SU-DHL-6 (cell line): ENCODE measurements around the gene CDK11A.

ENCODE experiments used
- H2AFZ ChIP-seq: fragments of 200-600 bp; sonication (generic); 2 replicates; pipeline ENCODE4 v1.6.1; 2014; ENCODE audit warnings: low read depth, mild to moderate bottlenecking, moderate library complexity, mixed read lengths, antibody characterized with exemption, low read length; ENCODE audit not compliant: severe bottlenecking
- H3F3A ChIP-seq: fragments of 200-600 bp; shearing (Covaris generic); 2 replicates; pipeline ENCODE4 v1.6.0; 2016; ENCODE audit warnings: antibody characterized with exemption, mild to moderate bottlenecking; ENCODE audit not compliant: insufficient read depth
- H3K27ac ChIP-seq: fragments of 200-600 bp; sonication (generic); 2 replicates; pipeline ENCODE4 v1.5.1; 2016; ENCODE audit warnings: low read depth, mild to moderate bottlenecking, low read length, moderate library complexity, mixed read lengths
- H3K27me3 ChIP-seq: fragments of 200-600 bp; sonication (generic), shearing (Covaris generic); 2 replicates; pipeline ENCODE4 v1.6.0; 2014; ENCODE audit warnings: mild to moderate bottlenecking, low read length
- H3K36me3 ChIP-seq: fragments of 200-600 bp; sonication (generic); 2 replicates; pipeline ENCODE4 v1.6.1; 2014; ENCODE audit warnings: mild to moderate bottlenecking, low read length, mixed read lengths
- H3K4me2 ChIP-seq: fragments of 300-600, 200-600 bp; shearing (Covaris generic), sonication (generic); 2 replicates; pipeline ENCODE4 v1.6.0; 2014; ENCODE audit warnings: low read length, low read depth, mild to moderate bottlenecking; ENCODE audit not compliant: poor library complexity, severe bottlenecking
- H3K4me3 ChIP-seq: fragments of 200-600 bp; sonication (generic); 2 replicates; pipeline ENCODE4 v1.5.1; 2014; ENCODE audit warnings: antibody characterized with exemption, low read length, mild to moderate bottlenecking, mixed read lengths; ENCODE audit not compliant: insufficient read depth, poor library complexity, severe bottlenecking
- H3K79me2 ChIP-seq: fragments of 200-600 bp; sonication (generic); 2 replicates; pipeline ENCODE4 v1.6.1; 2014; ENCODE audit warnings: mild to moderate bottlenecking, low read length, moderate library complexity; ENCODE audit not compliant: insufficient read depth
- H3K9ac ChIP-seq: fragments of 200-600 bp; sonication (generic); 2 replicates; pipeline ENCODE4 v1.7.0; 2014; ENCODE audit warnings: mild to moderate bottlenecking, low read length
- H3K9me2 ChIP-seq: fragments of 200-600 bp; sonication (generic); replicated peaks from 2 replicates; pipeline ENCODE4 v1.6.1; 2014; ENCODE audit warnings: low read length; ENCODE audit not compliant: insufficient read depth
- H3K9me3 ChIP-seq: fragments of 200-600 bp; sonication (generic); 2 replicates; pipeline ENCODE4 v1.6.1; 2014; ENCODE audit warnings: low read length, mixed read lengths; ENCODE audit not compliant: insufficient read depth
- H4K20me1 ChIP-seq: fragments of 200-600 bp; sonication (generic); 2 replicates; pipeline ENCODE4 v1.6.1; 2014; ENCODE audit warnings: low read depth, mild to moderate bottlenecking, antibody characterized with exemption, low read length, moderate library complexity, mixed read lengths
- CTCF ChIP-seq: fragments of 200-600 bp; sonication (generic); IDR thresholded peaks from one replicate; pipeline ENCODE4 v1.5.1; 2017; ENCODE audit warnings: antibody characterized with exemption, mild to moderate bottlenecking, low read length, moderate library complexity; ENCODE audit not compliant: insufficient read depth, poor library complexity, severe bottlenecking
- EZH2phosphoT487 ChIP-seq: fragments of 200-600 bp; sonication (generic), shearing (Covaris generic); conservative IDR thresholded peaks from 2 replicates; pipeline ENCODE4 v1.6.1; 2018; ENCODE audit warnings: mild to moderate bottlenecking, antibody characterized with exemption, low read length, moderate library complexity, mixed read lengths

CDK11A gene

GRCh38 chr1:1672181-1672965 lies 51.8 kb downstream of the CDK11A start:
- TF ChIP-seq EZH2phosphoT487: no peak
- no peak for TF ChIP-seq CTCF
- H3K9me2 ChIP-seq: no peaks in the 10 kb centered on the region
- H2AFZ ChIP-seq: no peak overlapping the region
- H3K79me2 ChIP-seq: no peaks in the 10 kb centered on the region
- no peaks in the 10 kb centered on the region for H4K20me1 ChIP-seq
- H3K4me2 ChIP-seq: no peak overlapping the region
- H3K27me3 ChIP-seq: no peaks in the 10 kb centered on the region
- H3K9me3 ChIP-seq: no peaks in the 10 kb centered on the region
- 0 out of 2 replicates have a peak, but pooled peaks cover under 1% of the 10 kb centered on the region for H3F3A ChIP-seq
- H3K36me3 ChIP-seq: no peaks in the 10 kb centered on the region
- H3K9ac ChIP-seq: no peak overlapping the region
- no peak overlapping the region for H3K4me3 ChIP-seq
- no peak overlapping the region for H3K27ac ChIP-seq

GRCh38 chr1:1671365-1672119 lies 52.6 kb downstream of the CDK11A start:
- Histone ChIP-seq H3K4me3 (no peak overlapping the region), H3F3A (no peaks in the 10 kb centered on the region), H3K79me2 (no peaks in the 10 kb centered on the region), H4K20me1 (no peaks in the 10 kb centered on the region), H3K27me3 (no peaks in the 10 kb centered on the region), H3K9me3 (no peaks in the 10 kb centered on the region), H3K4me2 (no peak overlapping the region), H3K27ac (no peak overlapping the region), H3K36me3 (no peaks in the 10 kb centered on the region), H3K9me2 (no peaks in the 10 kb centered on the region), H3K9ac (no peak overlapping the region), H2AFZ (no peak overlapping the region)
- TF ChIP-seq EZH2phosphoT487 (no peak), CTCF (no peak)

DNA sequence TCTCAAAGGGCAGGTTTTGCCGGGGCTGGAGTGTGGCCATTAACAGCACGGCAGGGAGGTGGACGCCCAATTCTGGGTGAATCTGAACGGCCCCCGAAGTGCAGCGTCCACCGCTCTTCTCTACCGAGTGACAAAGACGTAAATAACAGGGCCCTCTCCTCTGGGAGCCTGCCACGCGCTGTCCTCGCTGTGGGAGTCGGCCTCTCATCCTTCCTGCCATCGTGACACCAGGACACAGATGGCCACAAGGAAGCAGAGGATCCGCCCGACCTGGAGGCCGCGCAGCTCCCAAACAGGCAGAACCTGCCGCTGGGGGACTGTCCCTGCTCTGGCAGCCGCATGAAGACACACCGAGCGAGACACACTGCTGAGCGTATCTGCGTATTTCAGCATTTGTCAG lies 53.3 kb downstream of the CDK11A start:
- no peaks in the 10 kb centered on the region for H3K9me3 ChIP-seq
- no peaks in the 10 kb centered on the region for H3K9me2 ChIP-seq
- no peaks in the 10 kb centered on the region for H4K20me1 ChIP-seq
- no peak overlapping the region for H3K9ac ChIP-seq
- no peaks in the 10 kb centered on the region for H3F3A ChIP-seq
- H3K79me2 ChIP-seq: no peaks in the 10 kb centered on the region
- no peak overlapping the region for H3K4me3 ChIP-seq
- TF ChIP-seq CTCF: no peak
- TF ChIP-seq EZH2phosphoT487: no peak
- H3K4me2 ChIP-seq: no peak overlapping the region
- H3K27me3 ChIP-seq: no peaks in the 10 kb centered on the region
- H3K27ac ChIP-seq: no peak overlapping the region
- H2AFZ ChIP-seq: no peak overlapping the region
- H3K36me3 ChIP-seq: no peaks in the 10 kb centered on the region
